ENCODE results near the gene S100A8.
"Not testable (repeated sequence)": the region's sequence is repeated elsewhere in the genome, so short reads cannot be mapped to it uniquely, and the experiment has no call there.

S100A8 gene

GRCh38 chr1:153417136-153417888 lies 26.4 kb upstream of the S100A8 start:
- Histone ChIP-seq H3K9ac (ENCODE audit: low read depth in 1 of 2, low read length in 2 of 2) (no peak overlapping the region), H3K27me3 (ENCODE audit: control insufficient read depth in 2 of 2, insufficient read depth in 2 of 2, low read length in 2 of 2) (no peaks in the 10 kb centered on the region), H3K9me3 (ENCODE audit: control insufficient read depth in 2 of 2, low read length in 2 of 2) (no peaks in the 10 kb centered on the region), H3K36me3 (ENCODE audit: control insufficient read depth in 2 of 2, insufficient read depth in 2 of 2, low read length in 2 of 2) (no peaks in the 10 kb centered on the region), H3K27ac (ENCODE audit: low read depth in 2 of 2, low read length in 2 of 2) (no peak overlapping the region), H3K4me1 (ENCODE audit: control insufficient read depth in 2 of 2, insufficient read depth in 2 of 2, low read length in 2 of 2) (no peaks in the 10 kb centered on the region), H3K4me3 (ENCODE audit: low read length in 2 of 2) (no peak overlapping the region)

- Histone ChIP-seq H3K4me3 (ENCODE audit: low read length in 2 of 2) (no peak within 1 kb of the TSS), H3K27me3 (ENCODE audit: control insufficient read depth in 2 of 2, insufficient read depth in 2 of 2, low read length in 2 of 2) (no peaks in the 10 kb centered on the region)
Observed at GRCh38 chr1:153415850-153416570, 25.1 kb upstream of the S100A8 start, which contains the start of gene S100A7A. Gene S100A7A (plus strand): TSS chr1:153416520. CDS start chr1:153418083, 1,563 bp downstream.

GRCh38 chr1:153413961-153414360 lies 23.1 kb upstream of the S100A8 start:
- H3K9ac ChIP-seq (ENCODE audit: low read depth in 1 of 2, low read length in 2 of 2); H3K4me1 ChIP-seq (ENCODE audit: control insufficient read depth in 2 of 2, insufficient read depth in 2 of 2, low read length in 2 of 2); H3K36me3 ChIP-seq (ENCODE audit: control insufficient read depth in 2 of 2, insufficient read depth in 2 of 2, low read length in 2 of 2); H3K9me3 ChIP-seq (ENCODE audit: control insufficient read depth in 2 of 2, low read length in 2 of 2); H3K4me3 ChIP-seq (ENCODE audit: low read length in 2 of 2); H3K27ac ChIP-seq (ENCODE audit: low read depth in 2 of 2, low read length in 2 of 2); H3K27me3 ChIP-seq (ENCODE audit: control insufficient read depth in 2 of 2, insufficient read depth in 2 of 2, low read length in 2 of 2): not testable (repeated sequence)

More at GRCh38 chr1:153415850-153416570, 25.1 kb upstream of the S100A8 start, which contains the start of gene S100A7A:
- Histone ChIP-seq H3K4me1 (ENCODE audit: control insufficient read depth in 2 of 2, insufficient read depth in 2 of 2, low read length in 2 of 2) (no peaks in the 10 kb centered on the region), H3K36me3 (ENCODE audit: control insufficient read depth in 2 of 2, insufficient read depth in 2 of 2, low read length in 2 of 2) (no peaks in the 10 kb centered on the region), H3K9ac (ENCODE audit: low read depth in 1 of 2, low read length in 2 of 2) (no peak within 1 kb of the TSS), H3K27ac (ENCODE audit: low read depth in 2 of 2, low read length in 2 of 2) (no peak within 1 kb of the TSS), H3K9me3 (ENCODE audit: control insufficient read depth in 2 of 2, low read length in 2 of 2) (no peaks in the 10 kb centered on the region)

- H3K9me3 ChIP-seq (ENCODE audit: control insufficient read depth in 2 of 2, low read length in 2 of 2); H3K27me3 ChIP-seq (ENCODE audit: control insufficient read depth in 2 of 2, insufficient read depth in 2 of 2, low read length in 2 of 2); H3K4me1 ChIP-seq (ENCODE audit: control insufficient read depth in 2 of 2, insufficient read depth in 2 of 2, low read length in 2 of 2); H3K9ac ChIP-seq (ENCODE audit: low read depth in 1 of 2, low read length in 2 of 2); H3K4me3 ChIP-seq (ENCODE audit: low read length in 2 of 2); H3K36me3 ChIP-seq (ENCODE audit: control insufficient read depth in 2 of 2, insufficient read depth in 2 of 2, low read length in 2 of 2); H3K27ac ChIP-seq (ENCODE audit: low read depth in 2 of 2, low read length in 2 of 2): not testable (repeated sequence)
Observed at GRCh38 chr1:153407274-153407673, 16.4 kb upstream of the S100A8 start.

GRCh38 chr1:153405825-153406599 lies 15.1 kb upstream of the S100A8 start:
- H3K27me3 ChIP-seq (ENCODE audit: control insufficient read depth in 2 of 2, insufficient read depth in 2 of 2, low read length in 2 of 2); H3K9ac ChIP-seq (ENCODE audit: low read depth in 1 of 2, low read length in 2 of 2); H3K4me3 ChIP-seq (ENCODE audit: low read length in 2 of 2); H3K4me1 ChIP-seq (ENCODE audit: control insufficient read depth in 2 of 2, insufficient read depth in 2 of 2, low read length in 2 of 2); H3K27ac ChIP-seq (ENCODE audit: low read depth in 2 of 2, low read length in 2 of 2); H3K36me3 ChIP-seq (ENCODE audit: control insufficient read depth in 2 of 2, insufficient read depth in 2 of 2, low read length in 2 of 2); H3K9me3 ChIP-seq (ENCODE audit: control insufficient read depth in 2 of 2, low read length in 2 of 2): not testable (repeated sequence)

GRCh38 chr1:153404768-153405167 lies 13.9 kb upstream of the S100A8 start:
- H3K27ac ChIP-seq (ENCODE audit: low read depth in 2 of 2, low read length in 2 of 2), result no peak overlapping the region
- H3K36me3 ChIP-seq (ENCODE audit: control insufficient read depth in 2 of 2, insufficient read depth in 2 of 2, low read length in 2 of 2), result no peaks in the 10 kb centered on the region
- H3K4me3 ChIP-seq (ENCODE audit: low read length in 2 of 2), result no peak overlapping the region
- no peaks in the 10 kb centered on the region for H3K27me3 ChIP-seq (ENCODE audit: control insufficient read depth in 2 of 2, insufficient read depth in 2 of 2, low read length in 2 of 2)
- H3K9ac ChIP-seq (ENCODE audit: low read depth in 1 of 2, low read length in 2 of 2), result no peak overlapping the region
- H3K4me1 ChIP-seq (ENCODE audit: control insufficient read depth in 2 of 2, insufficient read depth in 2 of 2, low read length in 2 of 2), result no peaks in the 10 kb centered on the region
- H3K9me3 ChIP-seq (ENCODE audit: control insufficient read depth in 2 of 2, low read length in 2 of 2), result no peaks in the 10 kb centered on the region

- Histone ChIP-seq H3K4me1 (ENCODE audit: control insufficient read depth in 2 of 2, insufficient read depth in 2 of 2, low read length in 2 of 2) (no peaks in the 10 kb centered on the region), H3K27me3 (ENCODE audit: control insufficient read depth in 2 of 2, insufficient read depth in 2 of 2, low read length in 2 of 2) (no peaks in the 10 kb centered on the region), H3K27ac (ENCODE audit: low read depth in 2 of 2, low read length in 2 of 2) (no peak overlapping the region)
Observed at GRCh38 chr1:153404086-153404635, 13.3 kb upstream of the S100A8 start.

GRCh38 chr1:153403421-153404085 lies 12.7 kb upstream of the S100A8 start:
- H3K9ac ChIP-seq (ENCODE audit: low read depth in 1 of 2, low read length in 2 of 2), result no peak overlapping the region
- no peaks in the 10 kb centered on the region for H3K36me3 ChIP-seq (ENCODE audit: control insufficient read depth in 2 of 2, insufficient read depth in 2 of 2, low read length in 2 of 2)
- no peak overlapping the region for H3K27ac ChIP-seq (ENCODE audit: low read depth in 2 of 2, low read length in 2 of 2)
- no peak overlapping the region for H3K4me3 ChIP-seq (ENCODE audit: low read length in 2 of 2)
- H3K27me3 ChIP-seq (ENCODE audit: control insufficient read depth in 2 of 2, insufficient read depth in 2 of 2, low read length in 2 of 2), result no peaks in the 10 kb centered on the region
- H3K9me3 ChIP-seq (ENCODE audit: control insufficient read depth in 2 of 2, low read length in 2 of 2), result no peaks in the 10 kb centered on the region
- H3K4me1 ChIP-seq (ENCODE audit: control insufficient read depth in 2 of 2, insufficient read depth in 2 of 2, low read length in 2 of 2), result no peaks in the 10 kb centered on the region

More at GRCh38 chr1:153404086-153404635, 13.3 kb upstream of the S100A8 start:
- H3K9ac ChIP-seq (ENCODE audit: low read depth in 1 of 2, low read length in 2 of 2), result no peak overlapping the region
- no peak overlapping the region for H3K4me3 ChIP-seq (ENCODE audit: low read length in 2 of 2)
- no peaks in the 10 kb centered on the region for H3K9me3 ChIP-seq (ENCODE audit: control insufficient read depth in 2 of 2, low read length in 2 of 2)
- H3K36me3 ChIP-seq (ENCODE audit: control insufficient read depth in 2 of 2, insufficient read depth in 2 of 2, low read length in 2 of 2), result no peaks in the 10 kb centered on the region

GRCh38 chr1:153402226-153402625 lies 11.4 kb upstream of the S100A8 start:
- Histone ChIP-seq H3K36me3 (ENCODE audit: control insufficient read depth in 2 of 2, insufficient read depth in 2 of 2, low read length in 2 of 2) (no peaks in the 10 kb centered on the region), H3K9ac (ENCODE audit: low read depth in 1 of 2, low read length in 2 of 2) (no peak overlapping the region), H3K9me3 (ENCODE audit: control insufficient read depth in 2 of 2, low read length in 2 of 2) (no peaks in the 10 kb centered on the region), H3K4me3 (ENCODE audit: low read length in 2 of 2) (no peak overlapping the region), H3K4me1 (ENCODE audit: control insufficient read depth in 2 of 2, insufficient read depth in 2 of 2, low read length in 2 of 2) (no peaks in the 10 kb centered on the region), H3K27me3 (ENCODE audit: control insufficient read depth in 2 of 2, insufficient read depth in 2 of 2, low read length in 2 of 2) (no peaks in the 10 kb centered on the region), H3K27ac (ENCODE audit: low read depth in 2 of 2, low read length in 2 of 2) (no peak overlapping the region)
